ENCODE results near the gene IGFL3.
"Not testable (repeated sequence)": the region's sequence is repeated elsewhere in the genome, so short reads cannot be mapped to it uniquely, and the experiment has no call there.

The IGFL3 gene

GRCh38 chr19:46118136-46118535 lies 6.4 kb downstream of the IGFL3 start:
- DNase-seq = no peak

DNA sequence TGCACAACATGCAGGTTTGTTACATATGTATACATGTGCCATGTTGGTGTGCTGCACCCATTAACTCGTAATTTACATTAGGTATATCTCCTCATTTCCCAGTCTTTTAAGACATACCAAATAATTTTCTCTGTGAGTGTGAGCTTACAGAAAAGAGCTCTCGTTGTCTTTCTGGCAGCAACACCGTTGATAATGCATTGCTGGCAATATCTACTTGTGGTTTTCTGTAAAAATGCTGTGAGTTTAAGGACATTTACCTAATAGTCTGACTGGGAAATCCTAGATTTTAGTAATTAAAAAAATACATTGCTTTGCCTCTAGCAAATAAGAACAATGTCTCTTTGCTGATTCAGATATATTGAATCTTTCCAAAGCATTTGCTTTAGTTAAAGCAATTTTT lies 8.4 kb downstream of the IGFL3 start:
- DNase-seq = no peak

DNA sequence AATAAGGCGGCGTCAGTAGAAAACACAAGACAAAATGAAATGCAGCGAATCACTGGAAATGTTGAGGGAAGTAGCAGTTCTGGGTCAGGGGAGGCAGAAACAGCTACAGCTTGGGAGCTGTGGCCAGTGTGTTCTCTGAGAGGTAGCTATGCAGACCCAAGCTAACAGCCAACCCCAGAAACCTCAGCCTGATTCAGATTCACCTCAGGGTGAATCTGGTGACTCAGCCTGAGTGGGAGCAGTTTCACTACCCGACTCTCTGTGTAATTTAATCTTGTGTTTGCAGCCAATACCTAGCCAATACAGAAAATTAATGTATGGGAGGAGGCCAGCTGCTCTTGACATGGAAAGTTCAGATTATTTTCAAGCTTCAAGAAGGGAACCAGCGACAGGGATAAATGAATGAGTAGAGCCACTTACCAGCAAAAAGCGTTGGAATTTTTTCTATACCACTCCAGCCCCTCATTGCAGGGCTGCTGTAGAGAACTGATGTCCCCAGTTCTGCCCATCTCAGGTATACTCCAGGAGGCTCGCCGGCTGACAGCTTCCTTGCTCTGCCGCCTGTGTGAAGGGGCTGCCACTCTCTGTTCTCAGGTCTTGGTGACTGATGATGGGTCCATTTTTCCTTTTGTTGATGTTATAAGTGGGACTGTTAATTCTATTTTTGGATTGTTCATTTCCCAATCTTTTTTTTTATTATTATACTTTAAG lies 8.9 kb downstream of the IGFL3 start:
- no peak for DNase-seq

- no peak for DNase-seq
Observed at GRCh38 chr19:46113726-46114125, 10.8 kb downstream of the IGFL3 start.

DNA sequence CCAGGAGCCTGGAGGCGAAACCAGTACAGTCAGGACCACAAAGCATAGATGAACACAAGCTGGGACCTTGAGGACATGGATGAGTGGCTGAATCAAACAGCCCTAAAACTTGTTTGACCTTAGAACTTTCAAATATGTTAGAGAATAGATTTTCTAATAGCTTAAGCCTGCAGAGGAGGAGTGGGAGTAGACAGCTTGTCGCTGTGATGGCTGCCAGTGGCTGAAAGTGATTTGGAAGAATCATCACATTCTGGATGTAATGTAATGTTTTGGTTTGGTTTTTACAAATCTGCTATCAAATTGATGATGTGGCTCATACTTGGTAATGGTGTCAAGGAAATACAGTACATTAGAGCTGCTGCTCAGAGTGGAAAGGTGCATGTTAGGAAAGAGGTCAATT lies 12.0 kb downstream of the IGFL3 start:
- no peak for DNase-seq

DNA sequence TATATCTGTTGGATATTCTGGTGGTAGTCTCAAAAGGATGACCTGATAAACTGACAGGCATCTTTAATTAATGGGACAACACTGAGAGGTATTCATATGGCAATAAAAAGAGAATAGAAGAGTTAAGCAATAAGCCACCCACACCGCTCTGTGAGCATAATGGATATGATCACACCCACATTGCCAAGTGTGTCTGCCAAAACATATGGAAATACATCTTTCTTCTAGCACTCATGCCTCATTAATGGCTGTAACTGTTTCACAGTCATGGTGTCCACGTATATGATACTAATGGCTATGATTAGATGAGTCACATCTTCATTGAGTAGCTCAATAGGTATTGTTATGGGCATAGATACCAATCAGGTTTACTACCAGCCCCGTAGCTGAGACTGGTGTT lies 13.1 kb downstream of the IGFL3 start:
- no peak for DNase-seq

- DNase-seq = no peak
Observed at GRCh38 chr19:46109876-46110275, 14.6 kb downstream of the IGFL3 start.

DNA sequence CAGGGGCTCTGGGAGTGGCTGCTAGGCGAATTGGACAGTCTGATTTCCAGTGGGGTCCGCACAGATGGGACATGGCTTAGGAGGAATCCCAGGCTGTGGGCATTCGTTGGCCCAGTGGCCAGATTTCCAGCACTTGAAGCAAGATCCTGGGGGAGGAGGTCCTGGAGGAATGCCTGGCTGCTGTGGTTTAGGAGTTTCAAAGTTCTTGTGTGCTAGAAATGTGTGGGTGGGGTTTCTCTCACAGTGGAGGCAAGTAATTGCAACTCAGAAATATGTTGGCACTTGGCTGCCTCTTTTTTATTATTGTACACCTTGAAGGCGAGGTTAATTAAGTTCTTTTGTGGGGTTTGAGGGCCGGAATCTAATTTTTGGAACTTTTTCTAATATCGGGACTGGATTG lies 17.1 kb downstream of the IGFL3 start:
- no peak for DNase-seq

- DNase-seq = not testable (repeated sequence)
Observed at GRCh38 chr19:46102333-46102732, 22.2 kb downstream of the IGFL3 start.

GRCh38 chr19:46101293-46101692 lies 23.2 kb downstream of the IGFL3 start:
- no peak for DNase-seq

GRCh38 chr19:46100344-46100743 lies 24.1 kb downstream of the IGFL3 start:
- DNase-seq = no peak

GRCh38 chr19:46090444-46090843 lies 34.0 kb downstream of the IGFL3 start:
- no peak for DNase-seq

GRCh38 chr19:46089432-46089831 lies 35.1 kb downstream of the IGFL3 start:
- DNase-seq = no peak

DNA sequence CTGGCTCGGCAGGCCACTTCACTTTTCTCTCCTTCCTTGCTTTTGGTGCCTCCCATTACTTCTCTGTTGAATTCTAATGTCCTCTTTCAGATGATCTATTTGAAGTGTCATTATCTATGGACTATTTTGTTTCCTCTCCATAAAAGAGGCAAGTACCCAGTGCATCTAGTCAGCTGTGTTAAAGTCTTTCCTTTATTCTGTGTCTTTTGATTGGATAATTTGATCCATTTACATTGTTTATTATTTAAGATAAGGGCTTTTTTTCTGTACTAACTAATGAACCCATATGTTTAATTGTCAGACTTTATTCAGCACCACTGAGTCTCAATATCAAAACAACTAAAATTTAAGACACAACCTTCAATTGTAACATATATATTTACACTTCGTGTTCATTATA lies 36.4 kb downstream of the IGFL3 start:
- no peak for DNase-seq

GRCh38 chr19:46085888-46086287 lies 38.6 kb downstream of the IGFL3 start:
- DNase-seq = no peak

- DNase-seq = no peak
Observed at GRCh38 chr19:46082728-46083050, 41.8 kb downstream of the IGFL3 start.

DNA sequence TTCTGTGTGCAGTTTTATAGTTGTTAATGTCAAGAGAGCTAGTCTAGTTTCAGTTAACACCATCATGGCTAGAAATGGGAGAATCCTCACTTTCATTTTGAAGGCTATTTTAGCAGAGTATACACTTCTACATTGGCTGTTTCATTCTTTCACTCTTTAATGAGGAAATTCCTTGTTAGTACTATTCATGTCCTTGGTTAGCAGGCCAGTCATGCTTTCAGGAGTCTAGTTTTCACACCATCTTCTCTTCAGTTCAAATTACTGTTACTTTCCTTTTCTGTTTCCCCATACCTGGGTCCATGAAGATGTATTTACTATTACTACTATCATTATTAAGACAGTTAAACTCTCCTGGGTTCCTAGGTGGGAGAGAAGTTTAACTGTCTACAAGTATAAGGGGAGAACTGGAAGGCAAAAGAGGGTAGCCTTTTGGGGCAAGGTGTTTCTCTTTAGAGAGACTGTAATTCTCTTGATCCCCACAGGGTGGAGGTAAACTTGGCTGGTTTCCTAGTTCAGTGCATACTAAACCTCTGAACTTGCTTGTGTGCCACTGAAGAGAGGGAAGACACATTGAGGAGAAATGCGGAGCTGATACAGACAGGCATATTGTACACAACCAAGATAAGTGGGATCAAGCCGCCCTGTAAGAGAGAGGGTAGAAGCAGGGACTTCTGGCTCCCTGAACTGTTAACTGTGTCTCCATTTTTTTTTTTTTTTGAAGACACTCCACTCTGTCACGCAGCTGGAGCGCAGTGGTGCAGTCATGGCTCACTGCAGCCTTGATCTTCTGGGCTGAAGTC lies 42.4 kb downstream of the IGFL3 start:
- DNase-seq = peak in 1 of 2 experiments; percentile 22

DNA sequence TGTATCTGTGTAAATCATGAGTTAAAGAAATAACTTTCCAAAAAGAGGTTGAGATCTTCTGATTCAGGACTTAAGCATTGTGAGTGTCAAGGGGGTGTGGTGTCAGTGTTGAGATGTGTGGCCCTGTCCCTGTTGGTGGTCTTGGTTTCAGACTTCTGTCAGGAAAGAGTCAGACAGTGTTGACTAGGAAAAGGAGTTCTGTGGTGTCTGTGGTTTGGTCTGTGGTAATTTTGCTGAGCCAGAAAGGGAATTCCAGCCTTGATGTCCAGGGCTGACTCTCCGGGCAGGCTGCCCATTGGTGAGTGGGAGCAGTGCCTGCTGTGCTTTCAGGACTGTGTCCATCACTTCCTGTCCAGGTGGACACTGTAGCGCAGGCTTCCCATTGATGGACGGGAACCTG lies 43.9 kb downstream of the IGFL3 start:
- no peak for DNase-seq

- DNase-seq = no peak
Observed at GRCh38 chr19:46079576-46079975, 44.9 kb downstream of the IGFL3 start.

GRCh38 chr19:46078573-46079332 lies 45.7 kb downstream of the IGFL3 start:
- DNase-seq = peak in 1 of 2 experiments; percentile 3

- DNase-seq = no peak
Observed at GRCh38 chr19:46077815-46078167, 46.7 kb downstream of the IGFL3 start.

DNA sequence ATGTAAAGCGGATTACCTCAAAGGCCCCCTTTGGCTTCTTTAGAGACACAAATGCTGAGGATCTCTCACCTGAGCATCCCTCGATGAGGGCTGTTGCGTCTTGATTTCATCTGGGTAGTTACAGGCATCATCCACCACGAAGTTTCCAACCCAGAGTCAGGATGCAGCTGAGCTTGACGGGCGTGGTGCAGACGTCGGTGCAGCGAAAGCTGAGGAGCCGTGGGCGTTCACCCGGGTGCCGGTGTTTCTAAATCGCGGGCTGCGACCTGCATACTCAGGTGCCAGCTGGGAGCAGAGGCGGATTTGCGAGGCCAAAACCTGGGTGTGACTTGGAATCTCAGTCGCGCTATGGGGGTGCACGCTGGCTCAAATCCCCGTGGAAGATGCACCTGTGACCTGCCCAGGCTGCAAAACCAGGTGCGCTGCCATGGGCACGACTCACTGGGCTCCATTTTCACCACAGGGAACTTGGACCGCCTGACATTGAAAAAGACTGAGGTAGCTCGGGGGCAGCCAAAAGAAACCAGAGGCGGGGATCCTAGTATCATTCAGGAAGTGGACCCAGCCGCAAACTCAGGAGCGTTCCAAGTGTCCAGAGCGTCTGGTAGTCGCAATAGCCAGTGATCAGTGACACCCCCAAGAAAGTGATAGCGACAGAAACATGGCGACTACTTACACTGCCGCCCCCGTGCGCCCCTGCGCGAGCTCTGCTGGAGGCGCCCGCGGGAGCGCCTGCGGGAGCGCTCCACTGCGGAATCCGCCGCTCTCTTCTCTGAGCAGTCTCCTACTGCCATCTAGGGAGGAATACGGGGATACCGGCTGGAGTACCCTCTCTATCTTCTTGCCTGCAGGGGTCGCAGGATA lies 47.3 kb downstream of the IGFL3 start:
- DNase-seq = peak; percentile 85 to 93
